Measurements from ENCODE around the gene ALX4. TPM values are rescaled to one million over a fixed set of nuclear protein-coding genes. Genes with fewer than 3 reads are reported as not detected.

The ALX4 gene
- polyA plus RNA-seq, 1 of the 3 experiments (the other 2 are of a cell fraction), result under 0.01 TPM

DNA sequence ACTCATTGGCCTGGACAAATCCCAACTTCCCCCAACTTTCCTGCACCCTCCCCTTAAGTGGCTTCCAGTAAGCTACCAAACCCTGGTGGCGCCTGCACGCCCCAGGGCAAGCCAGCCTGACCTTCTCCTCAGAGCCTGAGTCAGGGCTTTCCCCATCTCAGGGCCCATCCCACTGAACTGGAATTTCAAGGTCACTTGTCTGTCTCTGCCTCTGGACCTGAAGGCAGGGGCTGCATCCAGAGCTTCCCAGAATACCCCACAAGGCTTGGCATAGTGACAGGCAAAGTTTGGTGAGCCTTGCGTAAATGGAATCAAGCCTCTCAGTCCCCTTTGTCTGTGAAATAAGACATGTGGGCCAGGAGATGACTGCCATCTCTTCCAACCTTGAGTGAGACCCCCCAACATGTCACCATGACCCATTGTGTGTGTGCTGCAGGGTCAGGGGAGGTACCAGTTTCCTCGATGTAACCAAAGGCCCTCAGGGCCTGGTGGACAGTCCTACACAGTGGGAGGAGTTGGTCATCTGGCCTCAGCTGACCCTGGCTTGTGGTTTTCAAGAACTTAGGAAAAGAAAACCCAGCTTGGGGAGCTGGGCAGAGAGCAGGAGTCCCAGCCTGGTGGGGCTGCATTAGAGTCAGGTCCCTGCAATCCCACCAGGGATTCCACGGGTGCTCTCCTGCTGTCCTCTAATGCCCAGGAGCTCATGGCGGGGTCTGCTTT, 8.9 kb downstream of the ALX4 start:
- no peaks in the 10 kb centered on the region for H3K9me3 ChIP-seq
- 81% methylated on average over 6 of the region's 6 CpGs for WGBS (ENCODE audit: low lambda C conversion rate)
- no peaks in the 10 kb centered on the region for H3K36me3 ChIP-seq (replicated peaks in 1 of 2; ENCODE audit: control insufficient read depth in 1 of 2, insufficient read depth in 2 of 2, low read length in 1 of 2)
- H3F3A ChIP-seq (replicated peaks; ENCODE audit: insufficient read depth), result no peaks in the 10 kb centered on the region
- no peak for TF ChIP-seq SIN3A (IDR thresholded peaks at IDR 0.05; ENCODE audit: borderline replicate concordance, low read depth, low read length)
- no peak for TF ChIP-seq EZH2phosphoT487 (IDR thresholded peaks at IDR 0.05; ENCODE audit: borderline replicate concordance, low read depth)
- no peak overlapping the region for H3K4me3 ChIP-seq (ENCODE audit: low read depth in 2 of 2, low read length in 1 of 2)
- no peaks in the 10 kb centered on the region for H4K20me1 ChIP-seq (ENCODE audit: insufficient read depth)
- ChIA-PET CTCF (interaction anchor here (0.7 to 2.7 kb wide), 2 partner anchors 15 to 206 kb away, joined by 3 to 14 read pairs; no protein-coding TSS in a partner anchor), POLR2A (no interaction called here)
- DNase-seq, result no peak
- peaks cover 0 to 6% of the 10 kb centered on the region in 2 experiments; a peak in 2 of 4 replicates for H3K4me1 ChIP-seq (ENCODE audit: control insufficient read depth in 1 of 2, insufficient read depth in 2 of 2, low read depth in 1 of 2, low read length in 1 of 2)
- no peak overlapping the region for H3K27ac ChIP-seq (ENCODE audit: low read depth in 2 of 2, low read length in 1 of 2)
- no peak overlapping the region for H2AFZ ChIP-seq (ENCODE audit: low read depth)
- H3K79me2 ChIP-seq (ENCODE audit: insufficient read depth), result no peaks in the 10 kb centered on the region
- no peak overlapping the region for H3K4me2 ChIP-seq
- H3K27me3 ChIP-seq (ENCODE audit: insufficient read depth), result peaks cover 29% of the 10 kb centered on the region
- no peaks in the 10 kb centered on the region for H3K9me2 ChIP-seq
- H3K9ac ChIP-seq, result no peak overlapping the region

GRCh38 chr11:44298862-44299261, 11.1 kb downstream of the ALX4 start:
- H3K4me2 ChIP-seq, result no peak overlapping the region
- H3K9ac ChIP-seq, result no peak overlapping the region
- no peaks in the 10 kb centered on the region for H3K79me2 ChIP-seq (ENCODE audit: insufficient read depth)
- POLR2A ChIA-PET, result no interaction called here
- TF ChIP-seq, protein P1, sequence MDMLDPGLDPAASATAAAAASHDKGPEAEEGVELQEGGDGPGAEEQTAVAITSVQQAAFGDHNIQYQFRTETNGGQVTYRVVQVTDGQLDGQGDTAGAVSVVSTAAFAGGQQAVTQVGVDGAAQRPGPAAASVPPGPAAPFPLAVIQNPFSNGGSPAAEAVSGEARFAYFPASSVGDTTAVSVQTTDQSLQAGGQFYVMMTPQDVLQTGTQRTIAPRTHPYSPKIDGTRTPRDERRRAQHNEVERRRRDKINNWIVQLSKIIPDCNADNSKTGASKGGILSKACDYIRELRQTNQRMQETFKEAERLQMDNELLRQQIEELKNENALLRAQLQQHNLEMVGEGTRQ (IDR thresholded peaks at IDR 0.05; ENCODE audit: borderline replicate concordance, low read depth, low read length), result no peak
- no peak for TF ChIP-seq YY1 (IDR thresholded peaks at IDR 0.05; ENCODE audit: low read depth)
- no peak for TF ChIP-seq NRF1 (IDR thresholded peaks at IDR 0.05; ENCODE audit: low read depth, low read length)
- TF ChIP-seq CTCF (IDR thresholded peaks at IDR 0.05), result no peak
- no peak for TF ChIP-seq EZH2phosphoT487 (IDR thresholded peaks at IDR 0.05; ENCODE audit: borderline replicate concordance, low read depth)
- TF ChIP-seq CHD2 (IDR thresholded peaks at IDR 0.05; ENCODE audit: low read length, partially characterized antibody), result no peak
- TF ChIP-seq RFX5 (IDR thresholded peaks at IDR 0.05; ENCODE audit: low read length), result no peak
- TF ChIP-seq FOXM1 (IDR thresholded peaks at IDR 0.05; ENCODE audit: low read depth), result no peak
- no peaks in the 10 kb centered on the region for H3K36me3 ChIP-seq (replicated peaks in 1 of 2; ENCODE audit: control insufficient read depth in 1 of 2, insufficient read depth in 2 of 2, low read length in 1 of 2)
- no peaks in the 10 kb centered on the region for H4K20me1 ChIP-seq (ENCODE audit: insufficient read depth)
- no peaks in the 10 kb centered on the region; a peak in 1 of 4 replicates for H3K4me1 ChIP-seq (ENCODE audit: control insufficient read depth in 1 of 2, insufficient read depth in 2 of 2, low read depth in 1 of 2, low read length in 1 of 2)
- no peaks in the 10 kb centered on the region for H3K9me2 ChIP-seq
- DNase-seq, result no peak
- CTCF ChIA-PET, result interaction anchor here (1.4 to 2.4 kb wide), 2 partner anchors 12 to 17 kb away, joined by 5 to 12 read pairs; no protein-coding TSS in a partner anchor
- no peak overlapping the region for H3K27ac ChIP-seq (ENCODE audit: low read depth in 2 of 2, low read length in 1 of 2)
- H3K9me3 ChIP-seq, result no peaks in the 10 kb centered on the region
- H3K4me3 ChIP-seq (ENCODE audit: low read depth in 2 of 2, low read length in 1 of 2), result no peak overlapping the region
- peaks cover 9% of the 10 kb centered on the region for H3K27me3 ChIP-seq (ENCODE audit: insufficient read depth)
- H3F3A ChIP-seq (replicated peaks; ENCODE audit: insufficient read depth), result no peaks in the 10 kb centered on the region
- 76% methylated on average over 2 of the region's 2 CpGs for WGBS (ENCODE audit: low lambda C conversion rate)
- H2AFZ ChIP-seq (ENCODE audit: low read depth), result no peak overlapping the region

Measured in SK-N-SH (cell line).